DOHH2 (cell line): ENCODE measurements around the gene LCE1E.

ENCODE experiments used
- H3F3A ChIP-seq: fragments of 200-600 bp; sonication (generic), shearing (Covaris generic); 2 replicates; pipeline ENCODE4 v1.6.0; 2016; ENCODE audit warnings: antibody characterized with exemption, mild to moderate bottlenecking; ENCODE audit not compliant: control insufficient read depth, insufficient read depth
- H3K27ac ChIP-seq: fragments of 200-600 bp; sonication (generic); 2 replicates; pipeline ENCODE4 v1.5.1; 2014; ENCODE audit warnings: low read depth, mild to moderate bottlenecking, low read length, moderate library complexity
- H3K27me3 ChIP-seq: fragments of 200-600 bp; sonication (generic); 2 replicates; pipeline ENCODE4 v1.6.1; 2014; ENCODE audit warnings: mild to moderate bottlenecking, low read length, mixed read lengths; ENCODE audit not compliant: control insufficient read depth
- H3K36me3 ChIP-seq: fragments of 200-600 bp; sonication (generic); 2 replicates; pipeline ENCODE4 v1.6.1; 2014; ENCODE audit warnings: mild to moderate bottlenecking, low read length, moderate library complexity, mixed read lengths; ENCODE audit not compliant: control insufficient read depth
- H3K4me1 ChIP-seq: fragments of 200-600 bp; sonication (generic); 2 replicates; pipeline ENCODE4 v1.6.1; 2014; ENCODE audit warnings: mild to moderate bottlenecking, low read length, mixed read lengths; ENCODE audit not compliant: control insufficient read depth
- H3K4me2 ChIP-seq: fragments of 200-600 bp; sonication (generic); 2 replicates; pipeline ENCODE4 v1.6.0; 2014; ENCODE audit warnings: mild to moderate bottlenecking, low read length, moderate library complexity
- H3K4me3 ChIP-seq: fragments of 200-600 bp; sonication (generic); 2 replicates; pipeline ENCODE4 v1.5.1; 2014; ENCODE audit warnings: mild to moderate bottlenecking, low read length, mixed read lengths
- H3K79me2 ChIP-seq: fragments of 200-600 bp; sonication (generic); 2 replicates; pipeline ENCODE4 v1.6.1; 2014; ENCODE audit warnings: mild to moderate bottlenecking, low read length, mixed read lengths; ENCODE audit not compliant: control insufficient read depth
- H3K9me2 ChIP-seq: fragments of 200-600 bp; sonication (generic); replicated peaks from 2 replicates; pipeline ENCODE4 v1.6.1; 2014; ENCODE audit warnings: mild to moderate bottlenecking, low read length, mixed read lengths; ENCODE audit not compliant: control insufficient read depth
- H3K9me3 ChIP-seq: fragments of 200-600 bp; sonication (generic); 2 replicates; pipeline ENCODE4 v1.6.1; 2014; ENCODE audit warnings: antibody characterized with exemption, low read length, mixed read lengths; ENCODE audit not compliant: control insufficient read depth, insufficient read depth
- H4K20me1 ChIP-seq: fragments of 200-600 bp; sonication (generic); 2 replicates; pipeline ENCODE4 v1.6.0; 2014; ENCODE audit warnings: low read depth, mild to moderate bottlenecking, antibody characterized with exemption, low read length, moderate library complexity; ENCODE audit not compliant: control insufficient read depth, insufficient read depth
- EZH2phosphoT487 ChIP-seq: fragments of 200-600 bp; sonication (generic); IDR thresholded peaks from 2 replicates; pipeline ENCODE4 v1.6.1; 2017; ENCODE audit warnings: borderline replicate concordance, mild to moderate bottlenecking, antibody characterized with exemption, low read length, moderate library complexity, mixed read lengths
- TF ChIP-seq, protein P1 (sequence below): fragments of 200-600 bp; sonication (generic); IDR thresholded peaks from one replicate; pipeline ENCODE4 v1.5.1; 2014; ENCODE audit warnings: antibody characterized with exemption, mild to moderate bottlenecking, low read depth, low read length; ENCODE audit not compliant: poor library complexity, severe bottlenecking

LCE1E gene

DNA sequence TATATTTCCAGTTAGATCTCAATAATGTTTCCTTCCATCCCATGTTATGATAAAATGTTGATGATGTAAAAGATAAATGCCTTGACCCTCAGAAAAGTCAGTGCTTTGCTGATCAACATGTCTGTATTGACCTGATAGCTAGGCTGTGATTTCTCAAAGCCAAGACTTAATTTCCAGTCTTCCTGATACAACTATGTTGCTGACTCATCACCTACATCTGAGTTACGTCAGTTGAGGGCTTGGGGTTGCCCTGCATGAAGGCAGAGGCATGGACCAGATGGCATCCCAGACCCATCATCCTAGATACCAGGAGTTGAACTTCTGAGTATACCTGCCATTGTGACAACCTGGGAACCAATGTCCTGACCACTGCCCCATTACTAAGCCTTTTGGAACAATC is 15.3 kb downstream of the LCE1E start:
- Histone ChIP-seq H3K9me2 (no peaks in the 10 kb centered on the region), H3K4me2 (no peak overlapping the region), H3K79me2 (no peaks in the 10 kb centered on the region), H3K27ac (no peak overlapping the region), H3F3A (no peaks in the 10 kb centered on the region), H3K27me3 (no peaks in the 10 kb centered on the region), H4K20me1 (no peaks in the 10 kb centered on the region), H3K9me3 (no peaks in the 10 kb centered on the region), H3K4me3 (no peak overlapping the region), H3K4me1 (no peaks in the 10 kb centered on the region), H3K36me3 (no peaks in the 10 kb centered on the region)
- TF ChIP-seq, protein P1, sequence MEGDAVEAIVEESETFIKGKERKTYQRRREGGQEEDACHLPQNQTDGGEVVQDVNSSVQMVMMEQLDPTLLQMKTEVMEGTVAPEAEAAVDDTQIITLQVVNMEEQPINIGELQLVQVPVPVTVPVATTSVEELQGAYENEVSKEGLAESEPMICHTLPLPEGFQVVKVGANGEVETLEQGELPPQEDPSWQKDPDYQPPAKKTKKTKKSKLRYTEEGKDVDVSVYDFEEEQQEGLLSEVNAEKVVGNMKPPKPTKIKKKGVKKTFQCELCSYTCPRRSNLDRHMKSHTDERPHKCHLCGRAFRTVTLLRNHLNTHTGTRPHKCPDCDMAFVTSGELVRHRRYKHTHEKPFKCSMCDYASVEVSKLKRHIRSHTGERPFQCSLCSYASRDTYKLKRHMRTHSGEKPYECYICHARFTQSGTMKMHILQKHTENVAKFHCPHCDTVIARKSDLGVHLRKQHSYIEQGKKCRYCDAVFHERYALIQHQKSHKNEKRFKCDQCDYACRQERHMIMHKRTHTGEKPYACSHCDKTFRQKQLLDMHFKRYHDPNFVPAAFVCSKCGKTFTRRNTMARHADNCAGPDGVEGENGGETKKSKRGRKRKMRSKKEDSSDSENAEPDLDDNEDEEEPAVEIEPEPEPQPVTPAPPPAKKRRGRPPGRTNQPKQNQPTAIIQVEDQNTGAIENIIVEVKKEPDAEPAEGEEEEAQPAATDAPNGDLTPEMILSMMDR, result no peak
- TF ChIP-seq EZH2phosphoT487, result no peak

GRCh38 chr1:152806576-152806975 is 20.5 kb downstream of the LCE1E start, which contains the start of gene LCE1C:
Gene LCE1C (minus strand): TSS chr1:152806651. CDS start chr1:152805478, 1,173 bp downstream.
- H3K4me1 ChIP-seq, result no peaks in the 10 kb centered on the region
- TF ChIP-seq, protein P1, result no peak
- TF ChIP-seq EZH2phosphoT487, result no peak
- no peaks in the 10 kb centered on the region for H4K20me1 ChIP-seq
- H3K36me3 ChIP-seq, result no peaks in the 10 kb centered on the region
- H3K27ac ChIP-seq, result no peak within 1 kb of the TSS
- no peaks in the 10 kb centered on the region for H3K79me2 ChIP-seq
- no peaks in the 10 kb centered on the region for H3K9me3 ChIP-seq
- no peak within 1 kb of the TSS for H3K4me3 ChIP-seq
- no peaks in the 10 kb centered on the region; the same call in 1 of the 2 replicates for H3K27me3 ChIP-seq
- no peaks in the 10 kb centered on the region for H3K9me2 ChIP-seq
- H3F3A ChIP-seq, result no peaks in the 10 kb centered on the region
- H3K4me2 ChIP-seq, result no peak within 1 kb of the TSS

- Histone ChIP-seq H3K27me3 (no peaks in the 10 kb centered on the region; the same call in 1 of the 2 replicates), H3K4me3 (no peak overlapping the region), H3K9me3 (no peaks in the 10 kb centered on the region), H3K79me2 (no peaks in the 10 kb centered on the region), H4K20me1 (no peaks in the 10 kb centered on the region), H3K4me2 (no peak overlapping the region), H3K36me3 (no peaks in the 10 kb centered on the region), H3K9me2 (no peaks in the 10 kb centered on the region), H3K27ac (no peak overlapping the region), H3K4me1 (no peaks in the 10 kb centered on the region), H3F3A (no peaks in the 10 kb centered on the region)
- TF ChIP-seq, protein P1, result no peak
- TF ChIP-seq EZH2phosphoT487, result no peak
These were observed 25.0 kb downstream of the LCE1E start for GRCh38 chr1:152811050-152811449.
